Liver (tissue), 9 donors: ENCODE results near the gene ANKRD11. TPM values are rescaled to one million over a fixed set of nuclear protein-coding genes. Genes with fewer than 3 reads are reported as not detected.

ENCODE experiments used
- DNase-seq: peaks from one replicate; pipeline ENCODE4 v3.0.0-alpha.2; 2017; ENCODE audit warnings: low spot score
- H3K27ac ChIP-seq, 2 donors: one replicate each; pipeline ENCODE4 v1.7.0; 2013; ENCODE audit warnings: inconsistent platforms in 2 of 2, low read length in 2 of 2, control low read depth in 1 of 2, low read depth in 1 of 2, mild to moderate bottlenecking in 1 of 2
- H3K27me3 ChIP-seq, 4 donors: one replicate each; pipeline versions ENCODE4 v1.6.1 to v1.7.0; 2013; ENCODE audit warnings: low read length in 3 of 4, inconsistent platforms in 1 of 4, mild to moderate bottlenecking in 1 of 4, moderate library complexity in 1 of 4; ENCODE audit not compliant: control insufficient read depth in 4 of 4, insufficient read depth in 4 of 4
- H3K36me3 ChIP-seq, 4 donors: one replicate each; pipeline versions ENCODE4 v1.6.1 to v1.7.0; 2013; ENCODE audit warnings: low read length in 3 of 4, mild to moderate bottlenecking in 3 of 4, low read depth in 1 of 4, moderate library complexity in 1 of 4; ENCODE audit not compliant: control insufficient read depth in 4 of 4, insufficient read depth in 3 of 4
- H3K4me1 ChIP-seq, 4 donors: one replicate each; pipeline versions ENCODE4 v1.6.1 to v1.7.0; 2013; ENCODE audit warnings: low read length in 3 of 4, mild to moderate bottlenecking in 3 of 4, moderate library complexity in 1 of 4; ENCODE audit not compliant: control insufficient read depth in 4 of 4, insufficient read depth in 4 of 4
- H3K4me3 ChIP-seq, 3 donors: one replicate each; pipeline versions ENCODE4 v1.6.1 to v1.7.0; 2013; ENCODE audit warnings: low read length in 3 of 3, control low read depth in 1 of 3, low read depth in 1 of 3, mild to moderate bottlenecking in 1 of 3
- H3K9ac ChIP-seq, 2 donors: one replicate each; pipeline ENCODE4 v1.7.0; 2013; ENCODE audit warnings: low read length in 2 of 2, mild to moderate bottlenecking in 2 of 2, moderate library complexity in 2 of 2, control low read depth in 1 of 2, low read depth in 1 of 2
- H3K9me3 ChIP-seq, 4 donors: one replicate each; pipeline versions ENCODE4 v1.6.1 to v1.7.0; 2013; ENCODE audit warnings: low read length in 3 of 4; ENCODE audit not compliant: control insufficient read depth in 4 of 4
- ATF3 ChIP-seq: IDR thresholded peaks from 2 replicates; pipeline ENCODE4 v1.6.1; 2016; ENCODE audit warnings: antibody characterized with exemption
- CTCF ChIP-seq: fragments of 150-350 bp; IDR thresholded peaks from 2 replicates; pipeline ENCODE4 v1.5.1; 2017; ENCODE audit warnings: improper control_type of control experiment, low read depth, low read length; ENCODE audit not compliant: missing input control
- EGR1 ChIP-seq, 2 donors: IDR thresholded peaks; 2 replicates each; pipeline ENCODE4 v1.6.1; 2016 to 2018; ENCODE audit warnings: antibody characterized with exemption in 2 of 2, low read depth in 2 of 2
- FOXA1 ChIP-seq: IDR thresholded peaks from 2 replicates; pipeline ENCODE4 v1.6.1; 2016; ENCODE audit warnings: antibody characterized with exemption
- FOXA2 ChIP-seq: IDR thresholded peaks from 2 replicates; pipeline ENCODE4 v1.6.1; 2016; ENCODE audit warnings: antibody characterized with exemption
- GABPA ChIP-seq, 2 donors: IDR thresholded peaks in 1 of 2; conservative IDR thresholded peaks in 1 of 2; 2 replicates each; pipeline ENCODE4 v1.6.1; 2016; ENCODE audit warnings: antibody characterized with exemption in 2 of 2, mild to moderate bottlenecking in 1 of 2, moderate library complexity in 1 of 2
- HNF4A ChIP-seq, 2 donors: conservative IDR thresholded peaks; 2 replicates each; pipeline ENCODE4 v1.6.1; 2016; ENCODE audit warnings: antibody characterized with exemption in 2 of 2, mild to moderate bottlenecking in 2 of 2
- JUND ChIP-seq, 2 donors: IDR thresholded peaks; 2 replicates each; pipeline ENCODE4 v1.6.1; 2016; ENCODE audit warnings: antibody characterized with exemption in 2 of 2
- MAX ChIP-seq: IDR thresholded peaks from 2 replicates; pipeline ENCODE4 v1.6.1; 2016; ENCODE audit warnings: antibody characterized with exemption
- NR2F2 ChIP-seq: IDR thresholded peaks from 2 replicates; pipeline ENCODE4 v1.6.1; 2016; ENCODE audit warnings: antibody characterized with exemption
- RAD21 ChIP-seq, 2 donors: IDR thresholded peaks; 2 replicates each; pipeline ENCODE4 v1.6.1; 2016; ENCODE audit warnings: antibody characterized with exemption in 2 of 2, mild to moderate bottlenecking in 2 of 2
- REST ChIP-seq: IDR thresholded peaks from 2 replicates; pipeline ENCODE4 v1.6.1; 2016; ENCODE audit warnings: antibody characterized with exemption, mild to moderate bottlenecking
- RXRA ChIP-seq, 2 donors: IDR thresholded peaks; 2 replicates each; pipeline ENCODE4 v1.6.1; 2017 to 2018; ENCODE audit warnings: antibody characterized with exemption in 2 of 2, mild to moderate bottlenecking in 1 of 2
- SP1 ChIP-seq: IDR thresholded peaks from 2 replicates; pipeline ENCODE4 v1.6.1; 2018; ENCODE audit warnings: antibody characterized with exemption, mild to moderate bottlenecking
- TAF1 ChIP-seq: conservative IDR thresholded peaks from 2 replicates; pipeline ENCODE4 v1.6.1; 2016; ENCODE audit warnings: antibody characterized with exemption, mild to moderate bottlenecking
- YY1 ChIP-seq: IDR thresholded peaks from 2 replicates; pipeline ENCODE4 v1.6.1; 2016; ENCODE audit warnings: antibody characterized with exemption, mild to moderate bottlenecking
- ZBTB33 ChIP-seq: IDR thresholded peaks from 2 replicates; pipeline ENCODE4 v1.6.1; 2016; ENCODE audit warnings: antibody characterized with exemption
- WGBS: extraction: QIAGEN DNeasy Blood & Tissue Kit; methylation state at CpG from one replicate; pipeline ENCODE4 v1.1.7; 2013; 5-methylcytosine and 5-hydroxymethylcytosine counted together
- polyA plus RNA-seq, 2 donors: library from polyadenylated mRNA; stranded (reverse) in 1 of 2; unstranded in 1 of 2; fragments of 200-250 nt in 1 of 2; fragments of >200 nt in 1 of 2; fragmentation: Nextera tagmentation in 1 of 2; extraction: Ambion mirVana in 1 of 2; gene quantifications; one replicate each; pipeline versions ENCODE4 v1.2.1 to v1.2.3, GENCODE V29; 2013 to 2015
- total RNA-seq, 2 donors: library from RNA; depleted of rRNA; stranded (reverse); fragments of >200 nt; gene quantifications; one replicate each; pipeline ENCODE4 v1.2.3, GENCODE V29; 2014
- donor health status: healthy.
- donor health status: healthy.
- donor health status: healthy.
- donor health status: healthy.
- donor health status: healthy.

The ANKRD11 gene
- total and polyA plus RNA-seq, 4 donors: 16.3 to 55.1 (median 28.0) TPM

- 95% methylated on average over 7 of the region's 7 CpGs for WGBS
- H3K4me1 ChIP-seq: peaks cover 5 to 15% (median 10%) of the 10 kb centered on the region in 4 donors
- TF ChIP-seq YY1: no peak
- TF ChIP-seq TAF1: no peak
- no peak for TF ChIP-seq JUND (IDR thresholded peaks at IDR 0.05)
- TF ChIP-seq RAD21 (IDR thresholded peaks at IDR 0.05): no peak
- TF ChIP-seq HNF4A (conservative IDR thresholded peaks at IDR 0.05): no peak
- TF ChIP-seq RXRA (IDR thresholded peaks at IDR 0.05): no peak
- no peak for TF ChIP-seq GABPA (IDR thresholded peaks at IDR 0.05 in 1 of 2, conservative IDR thresholded peaks at IDR 0.05 in 1 of 2)
- no peak for TF ChIP-seq EGR1 (IDR thresholded peaks at IDR 0.05; ENCODE audit: low read depth in 2 of 2)
These were observed 31.8 kb downstream of the ANKRD11 start for GRCh38 chr16:89458551-89458950.

GRCh38 chr16:89456419-89456959, 33.9 kb downstream of the ANKRD11 start:
- Histone ChIP-seq H3K4me3 (no peak overlapping the region), H3K4me1 (peaks cover 11 to 21% (median 15%) of the 10 kb centered on the region in 4 donors), H3K9me3 (no peaks in the 10 kb centered on the region), H3K27me3 (no peaks in the 10 kb centered on the region), H3K36me3 (no peaks in the 10 kb centered on the region), H3K27ac (no peak overlapping the region), H3K9ac (no peak overlapping the region)
- no peak for DNase-seq
- TF ChIP-seq GABPA (IDR thresholded peaks at IDR 0.05 in 1 of 2, conservative IDR thresholded peaks at IDR 0.05 in 1 of 2) (no peak), RAD21 (IDR thresholded peaks at IDR 0.05) (no peak), SP1 (no peak), MAX (no peak), NR2F2 (no peak)
- 89% methylated on average over 12 of the region's 12 CpGs for WGBS

More at GRCh38 chr16:89458551-89458950, 31.8 kb downstream of the ANKRD11 start:
- Histone ChIP-seq H3K4me3 (no peak overlapping the region), H3K9ac (no peak overlapping the region), H3K9me3 (no peaks in the 10 kb centered on the region), H3K36me3 (no peaks in the 10 kb centered on the region), H3K27me3 (no peaks in the 10 kb centered on the region), H3K27ac (no peak overlapping the region)
- no peak for DNase-seq

GRCh38 chr16:89455692-89456091, 34.7 kb downstream of the ANKRD11 start:
- no peaks in the 10 kb centered on the region for H3K27me3 ChIP-seq
- H3K9me3 ChIP-seq: no peaks in the 10 kb centered on the region
- no peak overlapping the region for H3K27ac ChIP-seq
- 97% methylated on average over 2 of the region's 2 CpGs for WGBS
- no peaks in the 10 kb centered on the region for H3K36me3 ChIP-seq
- peaks cover 11 to 24% (median 15%) of the 10 kb centered on the region in 4 donors for H3K4me1 ChIP-seq
- TF ChIP-seq GABPA (IDR thresholded peaks at IDR 0.05 in 1 of 2, conservative IDR thresholded peaks at IDR 0.05 in 1 of 2) (no peak), MAX (no peak), NR2F2 (no peak), SP1 (no peak), RAD21 (IDR thresholded peaks at IDR 0.05) (no peak), RXRA (IDR thresholded peaks at IDR 0.05) (no peak), JUND (IDR thresholded peaks at IDR 0.05) (no peak), ATF3 (no peak), YY1 (no peak), FOXA2 (no peak), FOXA1 (no peak), TAF1 (no peak), CTCF (no peak), ZBTB33 (no peak), REST (no peak)
- H3K9ac ChIP-seq: no peak overlapping the region
- DNase-seq: no peak
- H3K4me3 ChIP-seq: no peak overlapping the region
